ENCODE measurements around the gene MATCAP1. TPM values are rescaled to one million over a fixed set of nuclear protein-coding genes. Genes with fewer than 3 reads are reported as not detected.

MATCAP1 gene
- total RNA-seq, 1 donor from 2014 or later: 145 TPM

DNA sequence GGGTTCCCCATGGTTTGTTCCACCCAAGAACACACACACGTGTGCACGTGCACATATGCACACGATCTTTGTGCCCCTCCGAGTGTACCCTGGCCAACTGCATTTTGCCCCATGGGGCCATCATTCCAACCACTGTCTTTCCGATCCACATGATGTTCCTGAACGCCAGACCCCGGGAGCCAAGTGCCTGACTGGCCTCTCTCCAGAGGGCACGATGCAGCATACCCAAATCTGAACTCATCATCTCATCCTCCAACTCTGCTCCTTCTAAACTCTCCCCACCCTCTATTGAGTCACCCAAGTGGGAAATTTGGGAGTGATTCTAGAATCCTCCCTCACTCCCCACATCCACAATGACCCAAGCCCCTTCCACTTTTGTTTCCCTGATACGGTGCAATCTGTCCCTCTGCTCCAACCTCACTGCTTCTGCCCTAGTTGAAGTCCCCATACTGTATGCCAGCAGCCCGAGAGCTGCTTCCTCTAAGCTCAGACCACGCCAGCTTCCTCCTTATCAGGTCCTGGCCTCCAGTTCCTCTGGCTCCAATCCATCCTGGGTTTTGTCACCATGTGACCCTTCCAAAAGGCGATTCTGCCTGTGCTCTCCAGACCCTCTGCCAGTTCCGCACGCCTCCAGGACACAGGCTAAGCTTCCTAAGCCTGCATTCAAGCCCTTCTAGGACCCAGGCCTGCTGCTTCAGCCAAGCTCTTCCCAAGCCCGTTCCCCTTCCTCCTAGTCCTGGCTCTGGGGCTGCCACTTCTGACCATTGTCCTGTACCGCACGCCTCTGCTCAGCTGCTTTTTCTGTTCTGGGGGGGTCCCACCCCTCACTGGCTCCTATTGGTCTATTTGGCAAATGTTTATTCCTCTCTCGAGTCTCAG is 33.1 kb upstream of the MATCAP1 start:
- Mint-ChIP-seq H3K36me3 (ENCODE audit: insufficient read depth) (no peaks in the 10 kb centered on the region), H3K4me3 (ENCODE audit: low read depth) (no peak overlapping the region), H3K4me1 (ENCODE audit: low read depth) (no peaks in the 10 kb centered on the region), H3K27ac (no peak overlapping the region), H3K9me3 (ENCODE audit: low read depth) (no peaks in the 10 kb centered on the region), H3K27me3 (peaks cover 28% of the 10 kb centered on the region)
- TF ChIP-seq, protein P1, sequence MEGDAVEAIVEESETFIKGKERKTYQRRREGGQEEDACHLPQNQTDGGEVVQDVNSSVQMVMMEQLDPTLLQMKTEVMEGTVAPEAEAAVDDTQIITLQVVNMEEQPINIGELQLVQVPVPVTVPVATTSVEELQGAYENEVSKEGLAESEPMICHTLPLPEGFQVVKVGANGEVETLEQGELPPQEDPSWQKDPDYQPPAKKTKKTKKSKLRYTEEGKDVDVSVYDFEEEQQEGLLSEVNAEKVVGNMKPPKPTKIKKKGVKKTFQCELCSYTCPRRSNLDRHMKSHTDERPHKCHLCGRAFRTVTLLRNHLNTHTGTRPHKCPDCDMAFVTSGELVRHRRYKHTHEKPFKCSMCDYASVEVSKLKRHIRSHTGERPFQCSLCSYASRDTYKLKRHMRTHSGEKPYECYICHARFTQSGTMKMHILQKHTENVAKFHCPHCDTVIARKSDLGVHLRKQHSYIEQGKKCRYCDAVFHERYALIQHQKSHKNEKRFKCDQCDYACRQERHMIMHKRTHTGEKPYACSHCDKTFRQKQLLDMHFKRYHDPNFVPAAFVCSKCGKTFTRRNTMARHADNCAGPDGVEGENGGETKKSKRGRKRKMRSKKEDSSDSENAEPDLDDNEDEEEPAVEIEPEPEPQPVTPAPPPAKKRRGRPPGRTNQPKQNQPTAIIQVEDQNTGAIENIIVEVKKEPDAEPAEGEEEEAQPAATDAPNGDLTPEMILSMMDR (IDR thresholded peaks at IDR 0.05; ENCODE audit: unreplicated experiment): no peak
- DNase-seq (ENCODE audit: low spot score, unreplicated experiment): no peak

DNA sequence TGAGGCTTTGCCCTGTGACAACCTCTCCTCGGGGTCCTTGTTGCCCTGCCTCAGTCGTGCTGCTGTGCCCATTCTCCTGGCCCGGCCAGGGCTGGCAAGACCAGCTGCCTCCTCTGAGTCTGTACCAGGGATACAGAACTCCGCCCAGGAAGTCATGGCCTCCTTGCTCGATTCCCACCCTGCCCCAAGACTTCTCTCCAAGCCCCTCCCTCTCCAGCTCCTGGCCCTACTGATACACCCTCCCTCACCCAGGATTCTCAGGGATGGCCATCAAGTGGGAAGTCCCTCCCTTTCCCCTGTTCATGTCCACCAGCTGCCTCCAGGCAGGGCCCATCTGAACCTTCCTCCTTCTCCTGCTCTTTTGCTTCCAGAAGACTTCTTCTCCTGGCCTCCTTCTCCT is 31.9 kb upstream of the MATCAP1 start:
- H3K36me3 Mint-ChIP-seq (ENCODE audit: insufficient read depth): no peaks in the 10 kb centered on the region
- no peak overlapping the region for H3K27ac Mint-ChIP-seq
- peaks cover 34% of the 10 kb centered on the region for H3K27me3 Mint-ChIP-seq
- DNase-seq (ENCODE audit: low spot score, unreplicated experiment): no peak
- no peak overlapping the region for H3K4me3 Mint-ChIP-seq (ENCODE audit: low read depth)
- no peaks in the 10 kb centered on the region for H3K9me3 Mint-ChIP-seq (ENCODE audit: low read depth)
- TF ChIP-seq, protein P1 (IDR thresholded peaks at IDR 0.05; ENCODE audit: unreplicated experiment): no peak
- H3K4me1 Mint-ChIP-seq (ENCODE audit: low read depth): no peaks in the 10 kb centered on the region

DNA sequence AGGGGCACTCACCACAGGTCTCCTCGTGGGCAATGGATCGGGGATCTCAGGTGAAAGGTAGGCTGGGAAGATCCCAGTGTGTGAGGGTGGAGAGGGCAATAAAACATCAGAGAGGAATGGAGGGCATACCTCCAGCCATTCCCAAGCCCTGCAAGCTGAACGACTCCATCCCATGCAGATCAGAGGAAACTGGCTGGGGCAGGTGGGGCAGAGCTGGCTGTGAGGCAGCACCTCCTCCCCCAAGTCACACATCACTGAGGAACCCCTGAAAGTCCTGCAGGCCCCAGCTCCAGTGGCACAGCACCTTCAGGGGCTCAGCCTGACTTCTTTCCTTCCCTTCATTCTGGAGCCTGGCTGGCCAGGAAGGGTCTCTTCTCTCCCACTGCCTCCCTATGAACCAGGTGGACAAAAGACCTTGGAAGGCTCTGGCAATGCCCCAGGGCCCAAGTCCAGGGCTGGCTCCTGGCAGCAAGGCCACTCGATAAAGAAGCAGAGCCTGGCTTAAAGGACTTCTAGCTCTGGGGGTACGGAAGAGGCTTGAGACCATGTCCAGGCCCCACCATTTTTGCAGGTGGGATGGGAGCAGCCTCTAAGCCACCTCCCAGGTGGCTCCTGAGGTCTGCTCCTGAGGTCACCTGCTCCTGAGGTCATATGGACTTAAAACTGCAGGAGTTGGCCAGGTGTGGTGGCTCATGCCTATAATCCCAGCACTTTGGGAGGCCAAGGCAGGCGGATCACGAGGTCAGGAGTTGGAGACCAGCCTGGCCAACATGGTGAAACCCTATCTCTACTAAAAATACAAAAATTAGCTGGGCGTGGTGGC is 29.6 kb upstream of the MATCAP1 start:
- H3K36me3 Mint-ChIP-seq (ENCODE audit: insufficient read depth): no peaks in the 10 kb centered on the region
- H3K27me3 Mint-ChIP-seq: peaks cover 31% of the 10 kb centered on the region
- no peaks in the 10 kb centered on the region for H3K9me3 Mint-ChIP-seq (ENCODE audit: low read depth)

DNA sequence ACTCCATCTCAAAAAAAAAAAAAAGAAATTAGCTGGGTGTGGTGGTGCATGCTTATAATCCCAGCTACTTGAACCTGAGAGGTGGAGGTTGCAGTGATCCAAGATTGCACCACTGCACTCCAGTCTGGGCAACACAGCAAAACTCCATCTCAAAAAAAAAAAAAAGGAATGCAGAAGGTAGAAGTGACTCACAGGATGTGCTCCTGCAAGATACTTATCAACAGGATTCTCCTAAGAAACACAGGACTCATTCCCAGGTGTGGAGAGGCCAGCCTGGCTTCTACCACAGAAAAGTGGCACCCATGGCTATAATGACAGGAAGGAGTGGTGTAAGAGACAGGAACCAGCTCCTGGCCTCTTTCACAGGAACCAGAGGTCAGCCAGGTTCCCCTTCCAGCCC is 29.0 kb upstream of the MATCAP1 start:
- TF ChIP-seq, protein P1 (IDR thresholded peaks at IDR 0.05; ENCODE audit: unreplicated experiment): no peak
- Mint-ChIP-seq H3K4me1 (ENCODE audit: low read depth) (no peaks in the 10 kb centered on the region), H3K27me3 (peaks cover 31% of the 10 kb centered on the region), H3K9me3 (ENCODE audit: low read depth) (no peaks in the 10 kb centered on the region), H3K27ac (no peak overlapping the region), H3K36me3 (ENCODE audit: insufficient read depth) (no peaks in the 10 kb centered on the region), H3K4me3 (ENCODE audit: low read depth) (no peak overlapping the region)
- no peak for DNase-seq (ENCODE audit: low spot score, unreplicated experiment)

More for the DNA sequence above, 29.6 kb upstream of the MATCAP1 start:
- no peak overlapping the region for H3K4me3 Mint-ChIP-seq (ENCODE audit: low read depth)
- no peaks in the 10 kb centered on the region for H3K4me1 Mint-ChIP-seq (ENCODE audit: low read depth)
- no peak overlapping the region for H3K27ac Mint-ChIP-seq
- no peak for DNase-seq (ENCODE audit: low spot score, unreplicated experiment)
- TF ChIP-seq, protein P1 (IDR thresholded peaks at IDR 0.05; ENCODE audit: unreplicated experiment): no peak

DNA sequence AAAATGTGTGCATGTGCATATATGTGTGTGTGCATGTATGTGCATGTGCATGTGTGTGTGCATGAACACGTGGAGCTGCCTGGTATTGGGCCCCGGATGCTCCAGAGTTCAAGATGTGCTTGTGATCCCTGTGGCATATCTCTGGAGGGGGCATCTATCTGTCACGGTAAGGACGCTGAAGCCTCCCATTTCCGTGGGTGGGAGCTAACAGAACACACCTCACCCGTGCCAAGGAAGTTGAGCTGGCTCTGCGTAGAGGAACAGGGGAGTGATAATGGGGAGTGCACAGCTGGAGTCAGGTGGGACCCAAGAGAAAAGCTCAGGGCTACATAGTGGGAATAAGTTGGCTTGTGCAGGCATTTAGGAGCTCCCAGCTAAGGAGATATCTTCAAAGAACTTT is 27.9 kb upstream of the MATCAP1 start:
- Mint-ChIP-seq H3K27ac (no peak overlapping the region), H3K4me1 (ENCODE audit: low read depth) (no peaks in the 10 kb centered on the region), H3K36me3 (ENCODE audit: insufficient read depth) (no peaks in the 10 kb centered on the region), H3K9me3 (ENCODE audit: low read depth) (no peaks in the 10 kb centered on the region), H3K4me3 (ENCODE audit: low read depth) (no peak overlapping the region), H3K27me3 (peaks cover 20% of the 10 kb centered on the region)
- DNase-seq (ENCODE audit: low spot score, unreplicated experiment): no peak
- TF ChIP-seq, protein P1 (IDR thresholded peaks at IDR 0.05; ENCODE audit: unreplicated experiment): no peak
